ENCODE results near the gene RUFY2.
"Not testable (repeated sequence)": the region's sequence is repeated elsewhere in the genome, so short reads cannot be mapped to it uniquely, and the experiment has no call there.

RUFY2 gene

GRCh38 chr10:68406815-68407548 is at the start of gene RUFY2:
Gene RUFY2 (minus strand): TSS chr10:68407277. CDS start chr10:68407189, 88 bp downstream.
- FAIRE-seq, result no peak

GRCh38 chr10:68449698-68450097 is 42.6 kb upstream of the RUFY2 start:
- not testable (repeated sequence) for FAIRE-seq

- FAIRE-seq, result no peak
Observed at GRCh38 chr10:68446179-68446578, 39.1 kb upstream of the RUFY2 start.

GRCh38 chr10:68442971-68443370 is 35.9 kb upstream of the RUFY2 start:
- no peak for FAIRE-seq

- no peak for FAIRE-seq
Observed at GRCh38 chr10:68440898-68441297, 33.8 kb upstream of the RUFY2 start.

- no peak for FAIRE-seq
Observed at GRCh38 chr10:68435803-68436202, 28.7 kb upstream of the RUFY2 start.

- no peak for FAIRE-seq
Observed at GRCh38 chr10:68434657-68435056, 27.6 kb upstream of the RUFY2 start.

GRCh38 chr10:68428396-68429104 is 21.5 kb upstream of the RUFY2 start:
- no peak for FAIRE-seq

GRCh38 chr10:68424454-68425014 is 17.5 kb upstream of the RUFY2 start:
- FAIRE-seq, result no peak

- no peak for FAIRE-seq
Observed at GRCh38 chr10:68423522-68423921, 16.4 kb upstream of the RUFY2 start.

- no peak for FAIRE-seq
Observed at GRCh38 chr10:68419376-68419775, 12.3 kb upstream of the RUFY2 start.

GRCh38 chr10:68408898-68409518 is 1.9 kb upstream of the RUFY2 start:
- FAIRE-seq, result no peak

- no peak for FAIRE-seq
Observed at GRCh38 chr10:68406111-68406814, 814 bp downstream of the RUFY2 start.

- no peak for FAIRE-seq
Observed at GRCh38 chr10:68403701-68404100, 3.4 kb downstream of the RUFY2 start.

- no peak for FAIRE-seq
Observed at GRCh38 chr10:68402276-68402675, 4.8 kb downstream of the RUFY2 start.

GRCh38 chr10:68397005-68397404 is 10.1 kb downstream of the RUFY2 start:
- FAIRE-seq, result no peak

- FAIRE-seq, result no peak
Observed at GRCh38 chr10:68385740-68386139, 21.3 kb downstream of the RUFY2 start.

- FAIRE-seq, result no peak
Observed at GRCh38 chr10:68371604-68372003, 35.5 kb downstream of the RUFY2 start.

- FAIRE-seq, result no peak
Observed at GRCh38 chr10:68367121-68367520, 40.0 kb downstream of the RUFY2 start.

- peak; percentile 46 for FAIRE-seq
Observed at GRCh38 chr10:68366600-68366999, 40.5 kb downstream of the RUFY2 start.

GRCh38 chr10:68365611-68366010 is 41.5 kb downstream of the RUFY2 start:
- no peak for FAIRE-seq

GRCh38 chr10:68364101-68364886 is 42.8 kb downstream of the RUFY2 start:
- no peak for FAIRE-seq

All from TTC549 (cell line).